ENCODE results near the gene RRAS2. TPM values are rescaled to one million over a fixed set of nuclear protein-coding genes. Genes with fewer than 3 reads are reported as not detected.

RRAS2 gene
- total and polyA plus RNA-seq, 10 of the 15 experiments (the other 5 are each of a cell fraction or from before 2014, with no cell fraction given), result 26.9 to 72.4 (median 45.4) TPM

DNA sequence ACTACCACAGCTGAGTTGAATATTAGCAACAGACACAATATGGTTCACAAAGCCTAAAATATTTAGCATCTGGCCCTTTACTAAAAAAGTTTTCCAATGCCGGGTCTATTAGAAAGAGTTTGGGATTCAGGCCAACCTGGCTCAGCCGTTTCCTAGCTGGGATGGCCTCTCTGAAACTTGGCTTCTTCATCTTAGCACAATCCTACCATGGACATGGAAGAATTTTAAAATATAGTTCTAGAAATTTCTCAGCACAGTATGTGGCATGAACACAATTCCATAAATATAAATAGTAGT lies 103.8 kb downstream of the RRAS2 start:
- ChIA-PET POLR2A (interaction anchor here (0.5 kb wide), 1 partner anchor 161 kb away, joined by 3 read pairs; no protein-coding TSS in a partner anchor), RAD21 (ENCODE audit: unreplicated experiment) (no interaction called here), SMC1A (ENCODE audit: uncharacterized antibody, unreplicated experiment) (no interaction called here), CTCF (no interaction called here)
- no peak overlapping the region for H3K9ac ChIP-seq (ENCODE audit: control insufficient read depth, insufficient read depth, low read length)
- intact Hi-C loops (cut with micrococcal nuclease; ENCODE audit: unreplicated experiment), result no loop called here
- H3K9me3 ChIP-seq (replicated peaks; ENCODE audit: control insufficient read depth, insufficient read depth, low read length), result no peaks in the 10 kb centered on the region
- no peaks in the 10 kb centered on the region for H3K4me1 ChIP-seq (ENCODE audit: control insufficient read depth, insufficient read depth, low read length)
- in situ Hi-C loops (cut with MboI), result no loop called here
- 17% methylated on average over 2 of the region's 2 CpGs for WGBS (ENCODE audit: insufficient coverage, insufficient replicate concordance, low lambda C conversion rate, missing lambda C conversion rate)
- no peak overlapping the region for H3K4me2 ChIP-seq (ENCODE audit: control insufficient read depth, insufficient read depth)
- H3K4me3 ChIP-seq, result no peak overlapping the region
- no peaks in the 10 kb centered on the region for H3K27me3 ChIP-seq (replicated peaks in 1 of 2; ENCODE audit: control insufficient read depth in 2 of 2, insufficient read depth in 2 of 2, low read length in 1 of 2)
- BruUV-seq (replicated peaks), result no TSS peak
- no peak for ATAC-seq
- no peaks in the 10 kb centered on the region for H3K79me2 ChIP-seq (ENCODE audit: control insufficient read depth, insufficient read depth, low read length)
- no peak for FAIRE-seq
- no peak overlapping the region for H2AFZ ChIP-seq (ENCODE audit: control insufficient read depth, low read depth, low read length)
- no peak for TF ChIP-seq CEBPB (IDR thresholded peaks at IDR 0.05; ENCODE audit: borderline replicate concordance in 1 of 2, low read depth in 2 of 2, low read length in 2 of 2)
- no peak for TF ChIP-seq YY1 (IDR thresholded peaks at IDR 0.05; ENCODE audit: low read depth, low read length)
- TF ChIP-seq NBN (IDR thresholded peaks at IDR 0.05), result no peak
- TF ChIP-seq, protein P1, sequence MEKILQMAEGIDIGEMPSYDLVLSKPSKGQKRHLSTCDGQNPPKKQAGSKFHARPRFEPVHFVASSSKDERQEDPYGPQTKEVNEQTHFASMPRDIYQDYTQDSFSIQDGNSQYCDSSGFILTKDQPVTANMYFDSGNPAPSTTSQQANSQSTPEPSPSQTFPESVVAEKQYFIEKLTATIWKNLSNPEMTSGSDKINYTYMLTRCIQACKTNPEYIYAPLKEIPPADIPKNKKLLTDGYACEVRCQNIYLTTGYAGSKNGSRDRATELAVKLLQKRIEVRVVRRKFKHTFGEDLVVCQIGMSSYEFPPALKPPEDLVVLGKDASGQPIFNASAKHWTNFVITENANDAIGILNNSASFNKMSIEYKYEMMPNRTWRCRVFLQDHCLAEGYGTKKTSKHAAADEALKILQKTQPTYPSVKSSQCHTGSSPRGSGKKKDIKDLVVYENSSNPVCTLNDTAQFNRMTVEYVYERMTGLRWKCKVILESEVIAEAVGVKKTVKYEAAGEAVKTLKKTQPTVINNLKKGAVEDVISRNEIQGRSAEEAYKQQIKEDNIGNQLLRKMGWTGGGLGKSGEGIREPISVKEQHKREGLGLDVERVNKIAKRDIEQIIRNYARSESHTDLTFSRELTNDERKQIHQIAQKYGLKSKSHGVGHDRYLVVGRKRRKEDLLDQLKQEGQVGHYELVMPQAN (conservative IDR thresholded peaks at IDR 0.05), result no peak
- TF ChIP-seq SIN3A (IDR thresholded peaks at IDR 0.05; ENCODE audit: low read depth, low read length), result no peak
- no peaks in the 10 kb centered on the region for H4K20me1 ChIP-seq (ENCODE audit: control insufficient read depth, insufficient read depth)
- no peaks in the 10 kb centered on the region for H3K36me3 ChIP-seq (ENCODE audit: control insufficient read depth in 2 of 2, insufficient read depth in 2 of 2, low read length in 1 of 2)
- no peak for DNase-seq (ENCODE audit: low read depth, low spot score)
- H3K27ac ChIP-seq (ENCODE audit: control insufficient read depth, insufficient read depth), result no peak overlapping the region
